NCI-H1048 (cell line): ENCODE measurements around the gene MAMDC2.

Source experiments
- DNase-seq: peaks from one replicate; lab custom pipeline; 2025; lab: John Stamatoyannopoulos, UW

MAMDC2 gene

DNA sequence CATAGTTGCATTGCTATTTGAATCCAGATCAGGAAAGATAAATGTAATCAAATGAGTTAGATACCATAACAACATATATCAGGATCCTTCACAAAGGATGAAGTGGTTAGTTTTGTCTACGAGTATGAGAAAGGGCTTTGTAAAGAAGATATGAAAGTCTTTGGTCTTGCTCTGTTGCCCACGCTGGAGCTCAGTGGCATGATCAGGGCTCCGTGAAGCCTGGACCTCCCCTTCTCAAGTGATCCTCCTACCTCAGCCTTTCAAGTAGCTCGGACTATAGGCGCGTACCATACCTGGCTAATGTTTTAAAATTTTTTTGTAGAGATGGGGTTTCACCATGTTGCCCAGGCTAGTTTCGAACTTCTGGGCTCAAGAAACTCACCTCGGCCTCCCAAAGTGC lies 217.0 kb downstream of the MAMDC2 start:
- DNase-seq, result no peak

DNA sequence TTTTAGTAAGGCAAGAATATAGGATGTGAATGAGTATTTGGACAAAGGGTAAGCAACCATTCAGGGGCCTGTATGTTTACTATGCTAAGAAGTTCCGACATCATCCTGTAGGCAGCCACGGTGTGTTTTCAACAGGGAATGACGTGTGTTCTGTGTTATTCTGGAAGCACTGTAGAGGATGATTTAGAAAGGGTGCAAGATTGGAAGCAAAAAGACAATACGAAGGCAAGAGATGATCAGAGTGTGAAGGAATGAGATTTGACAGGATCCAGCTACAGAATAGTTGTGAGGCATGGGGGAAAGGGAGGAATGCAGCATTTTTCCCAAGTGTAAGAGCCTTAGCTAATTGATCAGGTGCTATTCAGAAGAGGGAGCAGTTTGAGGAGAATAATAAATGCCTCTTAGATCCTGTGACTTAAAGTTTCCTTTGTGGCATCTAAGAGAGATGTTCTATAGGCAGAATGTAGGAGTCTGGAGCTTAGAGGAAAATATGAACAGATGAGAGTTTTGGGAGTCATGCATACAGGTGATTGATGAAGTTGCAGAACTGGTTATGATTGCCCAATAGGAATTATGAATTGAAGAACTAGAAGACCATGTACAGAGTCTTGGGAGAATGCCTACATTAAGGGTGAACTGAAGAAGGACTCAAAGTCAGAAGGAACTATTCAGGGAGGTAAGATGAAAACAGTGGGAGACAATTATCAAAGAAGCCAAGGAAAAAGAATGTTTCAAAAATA lies 217.7 kb downstream of the MAMDC2 start:
- DNase-seq, result no peak

DNA sequence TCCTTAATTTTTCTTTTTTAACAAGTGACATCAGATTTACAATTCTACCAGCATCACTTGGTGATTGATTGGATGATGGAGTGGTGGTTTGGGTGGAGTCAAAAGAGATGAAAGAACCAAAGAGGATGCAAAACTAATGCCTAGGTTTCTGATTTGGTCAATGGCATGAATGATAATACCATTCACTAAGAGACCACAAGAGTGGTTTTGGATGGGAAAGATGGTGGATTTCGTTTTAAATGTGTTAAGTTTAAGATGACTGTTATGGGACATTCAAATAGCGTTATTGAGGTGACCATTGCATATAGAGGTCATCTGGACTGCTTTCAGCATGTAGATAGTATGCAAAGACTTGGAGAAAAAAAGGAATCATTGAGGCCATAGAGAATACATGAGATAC lies 218.7 kb downstream of the MAMDC2 start:
- no peak for DNase-seq

DNA sequence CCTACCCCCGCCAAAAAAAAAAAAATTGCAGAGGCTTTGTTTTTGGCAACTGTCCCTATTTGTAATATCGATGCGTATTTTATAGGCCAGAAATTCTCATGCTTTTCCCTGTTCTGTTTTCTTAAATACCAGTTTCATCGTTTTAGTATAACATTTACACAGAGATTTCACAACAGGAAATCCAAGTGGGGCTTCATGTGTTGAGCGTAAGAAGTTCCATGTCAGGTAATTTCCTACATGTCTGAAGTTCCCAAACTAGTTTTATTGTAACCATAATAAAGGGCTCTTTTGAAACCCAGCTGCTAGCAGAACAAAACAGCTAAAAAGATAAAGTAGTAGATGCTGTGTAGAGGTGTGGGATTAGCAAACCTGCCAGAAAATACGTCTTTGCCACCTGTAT lies 219.3 kb downstream of the MAMDC2 start:
- DNase-seq, result no peak

DNA sequence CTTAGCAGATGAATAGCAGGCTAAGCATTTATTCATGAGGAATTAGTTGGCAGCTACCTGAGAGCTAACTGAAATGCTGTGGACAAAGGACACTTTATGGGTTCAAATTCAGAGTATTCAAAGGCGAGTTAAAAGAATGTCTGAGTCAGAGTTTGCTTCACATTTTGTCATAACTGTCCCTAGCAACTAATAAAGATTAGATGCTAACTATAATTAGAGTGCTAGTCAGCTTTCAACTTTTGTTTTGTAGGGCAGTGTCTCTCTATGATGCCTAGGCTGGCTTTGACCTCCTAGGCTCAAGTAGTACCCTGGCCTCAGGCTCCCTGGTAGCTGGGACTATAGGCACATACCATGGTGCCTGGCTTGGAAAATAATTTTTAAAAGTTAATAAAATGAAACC lies 219.8 kb downstream of the MAMDC2 start:
- DNase-seq, result no peak
